C4-2B (cell line): ENCODE measurements around the gene NR2F1-AS1.

Experiments
- CTCF ChIP-seq: fragments of 450-650 bp; conservative IDR thresholded peaks from 2 replicates; pipeline ENCODE4 v1.5.1; 2017; ENCODE audit warnings: mild to moderate bottlenecking
- ZFX ChIP-seq: fragments of 450-650 bp; IDR thresholded peaks from 2 replicates; pipeline ENCODE4 v1.6.1; 2017

GRCh38 chr5:93403141-93403928, 177.7 kb downstream of the NR2F1-AS1 start:
- TF ChIP-seq CTCF (no peak), ZFX (no peak)
